Thyroid gland (tissue), 4 donors: ENCODE data around the gene COA4.

Experiments used
- POLR2A ChIP-seq, 2 donors: fragments of 450-650 bp; IDR thresholded peaks; one replicate each; pipeline ENCODE4 v1.6.1; 2017; ENCODE audit warnings: antibody characterized with exemption in 2 of 2, mild to moderate bottlenecking in 2 of 2, moderate library complexity in 1 of 2
- TF ChIP-seq, protein P1 (sequence below), 6 experiments: fragments of 200-600 bp in 3 of 6; fragments of 450-650 bp in 3 of 6; sonication (generic) in 3 of 6; IDR thresholded peaks; one replicate each; pipeline ENCODE4 v1.5.1; 2016 to 2019; ENCODE audit warnings: antibody characterized with exemption in 6 of 6, mild to moderate bottlenecking in 2 of 6, inconsistent platforms in 1 of 6, moderate library complexity in 1 of 6

GRCh38 chr11:73875840-73876239 is 806 bp downstream of the COA4 start:
- TF ChIP-seq, protein P1, sequence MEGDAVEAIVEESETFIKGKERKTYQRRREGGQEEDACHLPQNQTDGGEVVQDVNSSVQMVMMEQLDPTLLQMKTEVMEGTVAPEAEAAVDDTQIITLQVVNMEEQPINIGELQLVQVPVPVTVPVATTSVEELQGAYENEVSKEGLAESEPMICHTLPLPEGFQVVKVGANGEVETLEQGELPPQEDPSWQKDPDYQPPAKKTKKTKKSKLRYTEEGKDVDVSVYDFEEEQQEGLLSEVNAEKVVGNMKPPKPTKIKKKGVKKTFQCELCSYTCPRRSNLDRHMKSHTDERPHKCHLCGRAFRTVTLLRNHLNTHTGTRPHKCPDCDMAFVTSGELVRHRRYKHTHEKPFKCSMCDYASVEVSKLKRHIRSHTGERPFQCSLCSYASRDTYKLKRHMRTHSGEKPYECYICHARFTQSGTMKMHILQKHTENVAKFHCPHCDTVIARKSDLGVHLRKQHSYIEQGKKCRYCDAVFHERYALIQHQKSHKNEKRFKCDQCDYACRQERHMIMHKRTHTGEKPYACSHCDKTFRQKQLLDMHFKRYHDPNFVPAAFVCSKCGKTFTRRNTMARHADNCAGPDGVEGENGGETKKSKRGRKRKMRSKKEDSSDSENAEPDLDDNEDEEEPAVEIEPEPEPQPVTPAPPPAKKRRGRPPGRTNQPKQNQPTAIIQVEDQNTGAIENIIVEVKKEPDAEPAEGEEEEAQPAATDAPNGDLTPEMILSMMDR (IDR thresholded peaks at IDR 0.05) = no peak
- no peak for TF ChIP-seq POLR2A (IDR thresholded peaks at IDR 0.05)
